ENCODE measurements around the gene TFAP2C.
A peak's percentile ranks its signal among the peaks of the same experiment; 100 is the strongest.

GRCh38 chr20:56630086-56630493 is 984 bp downstream of the TFAP2C start:
- TF ChIP-seq CTCF (IDR thresholded peaks at IDR 0.05) (peak; percentile 88), POLR2AphosphoS5 (IDR thresholded peaks at IDR 0.05; ENCODE audit: low read depth, low read length) (no peak)
